RKO (cell line): ENCODE measurements around the gene TMEM213.
"Not testable (repeated sequence)": the region's sequence is repeated elsewhere in the genome, so short reads cannot be mapped to it uniquely, and the experiment has no call there.

ENCODE experiments used
- DNase-seq: peaks from one replicate; pipeline ENCODE4 v3.0.0-alpha.2; 2016; ENCODE audit warnings: low spot score

Gene TMEM213

GRCh38 chr7:138797046-138797445 lies 748 bp upstream of the TMEM213 start:
- not testable (repeated sequence) for DNase-seq

- DNase-seq = no peak
Measured at GRCh38 chr7:138798836-138799235, 1.0 kb downstream of the TMEM213 start.

- no peak for DNase-seq
Measured at GRCh38 chr7:138799336-138800000, 1.7 kb downstream of the TMEM213 start.

GRCh38 chr7:138801256-138801655 lies 3.5 kb downstream of the TMEM213 start:
- DNase-seq = no peak

GRCh38 chr7:138802706-138803105 lies 4.9 kb downstream of the TMEM213 start:
- no peak for DNase-seq

- no peak for DNase-seq
Measured at GRCh38 chr7:138804618-138805017, 6.8 kb downstream of the TMEM213 start.

GRCh38 chr7:138809346-138809745 lies 11.6 kb downstream of the TMEM213 start:
- no peak for DNase-seq

- DNase-seq = not testable (repeated sequence)
Measured at GRCh38 chr7:138811327-138811726, 13.5 kb downstream of the TMEM213 start.

- DNase-seq = no peak
Measured at GRCh38 chr7:138813945-138814344, 16.2 kb downstream of the TMEM213 start.

- DNase-seq = peak; percentile 13
Measured at GRCh38 chr7:138814816-138815332, 17.1 kb downstream of the TMEM213 start.

- DNase-seq = no peak
Measured at GRCh38 chr7:138816650-138817049, 18.9 kb downstream of the TMEM213 start.

GRCh38 chr7:138819625-138820024 lies 21.8 kb downstream of the TMEM213 start:
- no peak for DNase-seq

GRCh38 chr7:138821912-138822311 lies 24.1 kb downstream of the TMEM213 start:
- no peak for DNase-seq

- DNase-seq = no peak
Measured at GRCh38 chr7:138822867-138823535, 25.2 kb downstream of the TMEM213 start.

GRCh38 chr7:138825049-138825721 lies 27.4 kb downstream of the TMEM213 start:
- no peak for DNase-seq

GRCh38 chr7:138828302-138828701 lies 30.5 kb downstream of the TMEM213 start:
- DNase-seq = no peak

- DNase-seq = no peak
Measured at GRCh38 chr7:138829335-138829734, 31.5 kb downstream of the TMEM213 start.

GRCh38 chr7:138832966-138833365 lies 35.2 kb downstream of the TMEM213 start:
- DNase-seq = no peak

GRCh38 chr7:138833596-138833995 lies 35.8 kb downstream of the TMEM213 start:
- DNase-seq = no peak

GRCh38 chr7:138834583-138834982 lies 36.8 kb downstream of the TMEM213 start:
- no peak for DNase-seq

GRCh38 chr7:138835087-138835486 lies 37.3 kb downstream of the TMEM213 start:
- DNase-seq = no peak

GRCh38 chr7:138837627-138838026 lies 39.8 kb downstream of the TMEM213 start:
- DNase-seq = no peak

- DNase-seq = no peak
Measured at GRCh38 chr7:138838166-138838565, 40.4 kb downstream of the TMEM213 start.
